ENCODE data around the gene RTP4. TPM values are rescaled to one million over a fixed set of nuclear protein-coding genes. Genes with fewer than 3 reads are reported as not detected.

RTP4 gene, protein sequence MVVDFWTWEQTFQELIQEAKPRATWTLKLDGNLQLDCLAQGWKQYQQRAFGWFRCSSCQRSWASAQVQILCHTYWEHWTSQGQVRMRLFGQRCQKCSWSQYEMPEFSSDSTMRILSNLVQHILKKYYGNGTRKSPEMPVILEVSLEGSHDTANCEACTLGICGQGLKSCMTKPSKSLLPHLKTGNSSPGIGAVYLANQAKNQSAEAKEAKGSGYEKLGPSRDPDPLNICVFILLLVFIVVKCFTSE
- total RNA-seq: 10 to 100 TPM; 10.6 to 10.9 TPM

DNA sequence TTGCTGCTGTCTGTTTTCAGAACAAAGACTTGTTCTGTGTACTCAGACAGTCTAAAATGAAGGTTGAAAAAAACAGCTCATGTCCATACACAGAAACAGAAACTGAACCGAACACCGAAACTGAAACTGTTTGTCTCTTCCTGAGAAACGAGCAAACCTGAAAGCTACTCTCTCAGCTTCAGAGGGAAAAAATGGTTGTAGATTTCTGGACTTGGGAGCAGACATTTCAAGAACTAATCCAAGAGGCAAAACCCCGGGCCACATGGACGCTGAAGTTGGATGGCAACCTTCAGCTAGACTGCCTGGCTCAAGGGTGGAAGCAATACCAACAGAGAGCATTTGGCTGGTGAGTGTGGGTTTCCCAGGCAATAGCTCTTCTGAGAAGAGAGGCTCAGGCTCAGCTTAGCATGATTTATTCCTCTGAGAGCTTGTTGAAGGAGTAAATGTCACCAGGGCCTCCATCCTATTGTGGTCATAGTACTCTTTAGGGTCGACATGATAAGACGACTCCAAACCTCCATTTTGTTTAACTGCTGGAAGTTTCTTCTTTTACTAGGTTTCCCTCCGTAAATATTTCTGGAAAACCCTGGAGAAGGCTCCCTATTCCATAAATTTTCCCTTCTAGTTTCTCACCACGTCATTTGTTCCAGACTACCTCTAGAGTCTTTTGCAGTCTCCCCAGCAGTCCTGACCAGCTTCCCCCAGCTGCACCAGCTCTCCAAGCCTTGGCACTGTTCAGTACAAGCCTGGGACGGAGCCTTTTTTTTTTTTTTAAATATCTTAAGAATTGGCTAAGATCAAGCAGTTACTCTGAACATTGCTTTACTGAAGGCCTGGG is at the start of gene RTP4:
Gene RTP4, plus strand, starts transcription at position 135 of the 838 bp plus-strand sequence. Its CDS starts 57 bp downstream, at position 192.

Other genes starting within 250 kb of the RTP4 start
- gene RPL39L, start 228.9 kb upstream of the RTP4 start, total RNA-seq: 10 to 100 TPM; 12.6 to 13.4 TPM
- gene RTP1, start 170.9 kb upstream of the RTP4 start, total RNA-seq: not detected
- not detected for gene MASP1, start 76.6 kb upstream of the RTP4 start, total RNA-seq

Measured in activated naive CD4-positive, alpha-beta T cell treated with anti-CD3 and anti-CD28 coated beads, Interleukin-2, amount 10 ng/mL, durations not matched to agents 5 hours and 36 hours (primary cell).